ENCODE results near the gene ZCCHC3.
"Not testable (repeated sequence)": the region's sequence is repeated elsewhere in the genome, so short reads cannot be mapped to it uniquely, and the experiment has no call there.

ZCCHC3 gene, protein sequence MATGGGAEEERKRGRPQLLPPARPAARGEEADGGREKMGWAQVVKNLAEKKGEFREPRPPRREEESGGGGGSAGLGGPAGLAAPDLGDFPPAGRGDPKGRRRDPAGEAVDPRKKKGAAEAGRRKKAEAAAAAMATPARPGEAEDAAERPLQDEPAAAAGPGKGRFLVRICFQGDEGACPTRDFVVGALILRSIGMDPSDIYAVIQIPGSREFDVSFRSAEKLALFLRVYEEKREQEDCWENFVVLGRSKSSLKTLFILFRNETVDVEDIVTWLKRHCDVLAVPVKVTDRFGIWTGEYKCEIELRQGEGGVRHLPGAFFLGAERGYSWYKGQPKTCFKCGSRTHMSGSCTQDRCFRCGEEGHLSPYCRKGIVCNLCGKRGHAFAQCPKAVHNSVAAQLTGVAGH

DNA sequence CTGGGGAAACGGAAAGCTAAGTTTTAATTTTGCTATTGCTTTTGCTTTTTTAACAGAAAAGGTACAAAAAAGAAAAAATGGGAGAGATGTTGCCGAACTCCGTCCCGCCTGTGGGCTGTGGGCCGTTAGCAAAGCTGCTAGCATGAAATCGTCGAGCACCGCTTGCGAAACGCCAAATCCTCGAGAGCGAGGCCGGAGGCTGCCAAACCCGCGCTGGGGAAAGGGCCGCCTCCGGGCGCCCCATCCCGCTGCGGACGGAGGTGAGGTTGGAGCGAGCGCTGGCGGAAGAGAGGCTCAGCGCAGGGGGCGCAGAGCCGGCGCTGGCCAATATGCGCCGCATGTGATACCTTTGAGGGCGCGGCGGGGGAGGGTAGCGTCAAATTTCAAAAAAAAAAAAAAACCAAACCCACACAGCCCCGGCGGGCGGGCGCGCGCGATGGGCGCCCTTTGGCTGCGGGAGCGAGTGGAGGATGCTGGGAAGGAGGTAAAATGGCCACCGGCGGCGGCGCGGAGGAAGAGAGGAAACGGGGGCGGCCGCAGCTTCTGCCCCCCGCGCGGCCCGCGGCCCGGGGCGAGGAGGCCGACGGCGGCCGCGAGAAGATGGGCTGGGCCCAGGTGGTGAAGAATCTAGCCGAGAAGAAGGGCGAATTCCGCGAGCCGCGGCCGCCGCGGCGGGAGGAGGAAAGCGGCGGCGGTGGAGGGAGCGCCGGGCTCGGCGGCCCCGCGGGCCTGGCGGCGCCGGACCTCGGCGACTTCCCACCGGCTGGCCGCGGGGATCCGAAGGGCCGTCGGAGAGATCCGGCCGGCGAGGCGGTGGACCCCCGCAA lies at the start of gene ZCCHC3:
Gene ZCCHC3, plus strand, starts transcription at position 473 of the 827 bp plus-strand sequence. Its CDS starts 17 bp downstream, at position 490.
- H3K27ac ChIP-seq = peak within 1 kb of the TSS; percentile 97
- ChIA-PET CTCF (interaction anchor here (0.5 to 1.3 kb wide), 2 partner anchors 33 to 53 kb away, joined by 5 to 9 read pairs; no protein-coding TSS in a partner anchor), POLR2A (ENCODE audit: low non-redundant PET) (interaction anchor here (0.7 kb wide), 1 partner anchor 12 kb away, joined by 3 read pairs; no protein-coding TSS in a partner anchor)
- DNase-seq (ENCODE audit: low spot score) = peak; percentile 91
- TF ChIP-seq, protein P1, sequence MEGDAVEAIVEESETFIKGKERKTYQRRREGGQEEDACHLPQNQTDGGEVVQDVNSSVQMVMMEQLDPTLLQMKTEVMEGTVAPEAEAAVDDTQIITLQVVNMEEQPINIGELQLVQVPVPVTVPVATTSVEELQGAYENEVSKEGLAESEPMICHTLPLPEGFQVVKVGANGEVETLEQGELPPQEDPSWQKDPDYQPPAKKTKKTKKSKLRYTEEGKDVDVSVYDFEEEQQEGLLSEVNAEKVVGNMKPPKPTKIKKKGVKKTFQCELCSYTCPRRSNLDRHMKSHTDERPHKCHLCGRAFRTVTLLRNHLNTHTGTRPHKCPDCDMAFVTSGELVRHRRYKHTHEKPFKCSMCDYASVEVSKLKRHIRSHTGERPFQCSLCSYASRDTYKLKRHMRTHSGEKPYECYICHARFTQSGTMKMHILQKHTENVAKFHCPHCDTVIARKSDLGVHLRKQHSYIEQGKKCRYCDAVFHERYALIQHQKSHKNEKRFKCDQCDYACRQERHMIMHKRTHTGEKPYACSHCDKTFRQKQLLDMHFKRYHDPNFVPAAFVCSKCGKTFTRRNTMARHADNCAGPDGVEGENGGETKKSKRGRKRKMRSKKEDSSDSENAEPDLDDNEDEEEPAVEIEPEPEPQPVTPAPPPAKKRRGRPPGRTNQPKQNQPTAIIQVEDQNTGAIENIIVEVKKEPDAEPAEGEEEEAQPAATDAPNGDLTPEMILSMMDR (conservative IDR thresholded peaks at IDR 0.05; ENCODE audit: low read depth) = no peak; the same call in 1 of the 2 replicates

DNA sequence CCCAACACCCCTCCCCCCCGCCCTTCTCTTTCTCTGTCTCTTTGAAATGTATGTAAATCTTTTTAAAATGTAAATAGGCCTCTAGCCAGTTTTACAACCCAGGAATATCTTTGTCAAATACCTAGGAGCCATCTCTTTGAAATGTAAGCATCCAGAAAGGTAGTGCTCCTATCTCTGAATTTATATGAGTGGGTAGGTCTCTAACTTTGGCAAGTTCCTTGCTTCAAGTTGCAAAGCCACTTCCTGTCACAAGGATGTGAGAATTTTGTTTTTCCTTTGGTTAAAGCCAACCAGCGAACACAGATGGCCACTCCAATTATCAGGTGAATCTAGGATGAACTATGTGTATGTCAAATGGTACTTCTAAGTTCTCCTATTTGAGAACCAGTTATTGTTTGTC lies 46.0 kb upstream of the ZCCHC3 start:
- TF ChIP-seq, protein P1 (conservative IDR thresholded peaks at IDR 0.05; ENCODE audit: low read depth) = no peak
- POLR2A ChIA-PET (ENCODE audit: low non-redundant PET) = no interaction called here
- DNase-seq (ENCODE audit: low spot score) = no peak
- CTCF ChIA-PET = no interaction called here
- no peak overlapping the region for H3K27ac ChIP-seq

DNA sequence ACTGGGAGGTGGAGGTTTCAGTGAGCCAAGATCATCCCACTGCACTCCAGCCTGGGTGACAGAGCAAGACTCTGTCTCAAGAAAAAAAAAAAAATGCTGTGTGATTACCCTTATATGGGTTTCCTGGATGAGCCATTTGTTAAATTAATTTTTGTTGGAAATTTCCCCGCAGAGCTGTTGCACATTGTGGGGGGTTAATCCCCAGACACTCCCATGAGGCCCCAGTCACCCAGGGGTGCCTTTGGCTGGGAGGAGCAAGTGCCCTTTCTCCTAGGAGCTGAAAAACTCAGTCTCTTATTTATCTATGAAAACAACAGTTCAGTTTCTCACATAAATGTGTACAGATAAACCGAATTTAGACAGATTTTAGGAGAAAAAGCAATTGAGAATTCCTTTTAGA lies 44.6 kb upstream of the ZCCHC3 start:
- H3K27ac ChIP-seq = no peak overlapping the region
- ChIA-PET CTCF (interaction anchor here (0.5 kb wide), 1 partner anchor 16 kb away, joined by 3 read pairs; no protein-coding TSS in a partner anchor), POLR2A (ENCODE audit: low non-redundant PET) (no interaction called here)
- no peak for DNase-seq (ENCODE audit: low spot score)
- TF ChIP-seq, protein P1 (conservative IDR thresholded peaks at IDR 0.05; ENCODE audit: low read depth) = no peak

DNA sequence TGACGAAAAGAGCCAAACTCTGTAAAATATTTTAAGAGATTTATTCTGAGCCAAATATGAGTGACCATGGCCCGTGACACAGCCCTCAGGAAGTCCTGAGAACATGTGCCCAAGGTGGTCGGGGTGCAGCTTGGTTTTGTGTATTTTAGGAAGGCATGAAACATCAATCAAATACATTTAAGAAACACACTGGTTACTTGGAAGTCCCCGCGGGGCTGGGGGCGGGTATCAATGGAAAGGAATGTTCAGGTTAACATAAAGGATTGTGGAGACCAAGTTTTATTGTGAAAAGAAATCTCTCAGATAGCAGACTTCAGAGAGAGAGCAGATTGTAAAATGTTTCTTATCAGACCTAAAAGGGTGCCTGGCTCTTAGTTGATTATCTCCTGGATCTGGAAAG lies 43.9 kb upstream of the ZCCHC3 start:
- H3K27ac ChIP-seq; DNase-seq (ENCODE audit: low spot score); POLR2A ChIA-PET (ENCODE audit: low non-redundant PET): not testable (repeated sequence)
- CTCF ChIA-PET = interaction anchor here (0.5 kb wide), 1 partner anchor 16 kb away, joined by 3 read pairs; no protein-coding TSS in a partner anchor

DNA sequence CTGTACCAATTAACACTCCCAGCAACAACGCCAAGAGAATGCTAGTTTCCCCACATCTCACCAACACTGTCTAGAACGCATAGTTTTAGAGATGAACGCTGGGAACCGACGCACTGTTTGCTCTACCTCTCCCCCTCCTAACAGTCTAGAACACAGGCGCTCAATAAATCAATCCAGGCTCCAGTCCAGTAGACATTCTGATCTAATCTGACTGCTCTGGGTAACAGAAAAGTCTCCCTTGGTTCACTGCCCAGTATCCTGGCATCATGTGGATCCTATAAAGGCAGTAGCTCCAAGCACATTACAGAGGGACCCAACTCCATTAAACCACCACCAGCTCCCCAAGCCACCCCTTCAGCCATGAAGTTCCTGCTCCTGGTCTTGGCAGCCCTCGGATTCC lies 40.0 kb upstream of the ZCCHC3 start, which contains the start of gene DEFB132:
Gene DEFB132, plus strand, starts transcription at position 306 of the 400 bp plus-strand sequence. Its CDS starts 55 bp downstream, at position 361.
- no peak for DNase-seq (ENCODE audit: low spot score)
- no peak within 1 kb of the TSS for H3K27ac ChIP-seq
- TF ChIP-seq, protein P1 (conservative IDR thresholded peaks at IDR 0.05; ENCODE audit: low read depth) = no peak
- ChIA-PET POLR2A (ENCODE audit: low non-redundant PET) (no interaction called here), CTCF (interaction anchor here (2.2 kb wide), 1 partner anchor 9 kb away, joined by 11 read pairs; no protein-coding TSS in a partner anchor)

DNA sequence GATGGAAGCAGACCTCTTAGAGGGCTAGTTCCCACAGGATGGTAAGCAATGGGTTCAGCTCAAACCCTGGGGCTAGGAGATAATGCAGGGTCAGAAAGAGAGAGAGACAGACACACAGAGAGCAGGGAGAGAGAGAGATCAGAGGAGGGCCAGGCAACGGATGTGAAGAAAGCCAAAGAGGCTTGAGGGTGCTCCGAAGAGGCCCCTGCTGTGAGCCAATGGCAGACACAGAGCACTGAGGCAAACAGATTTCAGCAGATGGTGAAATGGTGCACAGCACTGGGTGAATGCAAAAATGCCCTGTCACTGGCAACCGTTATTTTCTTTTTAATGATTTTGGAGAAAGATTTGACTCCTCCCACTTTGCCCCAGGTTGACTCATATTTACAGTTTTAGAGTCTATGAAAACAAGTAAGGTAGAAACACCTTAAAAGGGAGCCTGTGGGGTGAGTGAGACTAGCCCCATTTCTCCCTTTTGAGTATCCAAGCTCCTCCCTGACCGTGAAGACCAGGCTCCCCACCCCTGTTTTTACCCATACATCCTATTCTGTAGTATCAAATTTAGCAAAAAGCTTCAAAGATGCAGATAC lies 39.0 kb upstream of the ZCCHC3 start:
- ChIA-PET POLR2A (ENCODE audit: low non-redundant PET) (no interaction called here), CTCF (interaction anchor here (2.2 kb wide), 1 partner anchor 8 kb away, joined by 11 read pairs; no protein-coding TSS in a partner anchor)
- TF ChIP-seq, protein P1 (conservative IDR thresholded peaks at IDR 0.05; ENCODE audit: low read depth) = no peak
- no peak overlapping the region for H3K27ac ChIP-seq
- DNase-seq (ENCODE audit: low spot score) = no peak

Data from RWPE1 (cell line).